HepG2 (cell line): Measurements from ENCODE around the gene PLCG2. TPM values are rescaled to one million over a fixed set of nuclear protein-coding genes. Genes with fewer than 3 reads are reported as not detected.

Experiments
- ATAC-seq: fragments of 200-7000 bp; cut with Tn5 transposase; 3 replicates; pipeline ENCODE4 v1.9.1; 2020; ENCODE audit warnings: mild to moderate bottlenecking, moderate library complexity
- BruUV-seq: library from RNA; stranded (reverse); fragments of 400-500 nt; replicated peaks from 2 replicates; lab custom pipeline; 2021; lab: Mats Ljungman, UMichigan
- CTCF ChIA-PET: fragments of 300-600 bp; formaldehyde crosslinking; extraction: SDS; loops from one replicate; lab custom pipeline; 2021; ENCODE audit warnings: low total read pairs, inconsistent platforms, low intra/inter-chr PET ratio; lab: Yijun Ruan, JAX
- POLR2A ChIA-PET: fragments of 350-600 bp; sonication (Branson Sonifier 250); formaldehyde crosslinking; loops from one replicate; lab custom pipeline; 2020; ENCODE audit warnings: antibody characterized with exemption, inconsistent platforms; lab: Yijun Ruan, JAX
- DNase-seq: peaks from one replicate; pipeline ENCODE4 v3.0.0-alpha.2; 2015; ENCODE audit warnings: low spot score
- FAIRE-seq: peaks from 3 replicates; lab custom pipeline; 2011; peaks lifted over from hg19 to GRCh38; lab: Jason Lieb, UNC
- H2AFZ ChIP-seq: one replicate; pipeline ENCODE4 v1.6.1; 2011; ENCODE audit warnings: low read length, inconsistent platforms
- H3K27ac ChIP-seq: fragments of 300-600 bp; 3 replicates; pipeline ENCODE4 v1.8.0; 2011; ENCODE audit warnings: mixed run types, mild to moderate bottlenecking, mixed read lengths, low read length, inconsistent platforms; ENCODE audit not compliant: insufficient read depth; ENCODE audit errors: extremely low read length
- H3K27me3 ChIP-seq, 2 experiments: fragments of 200-600 bp in 1 of 2; 2 replicates in 1 of 2; 3 replicates in 1 of 2; pipeline versions ENCODE4 v1.6.0 to v1.8.0; 2011; ENCODE audit warnings: low read length in 2 of 2, mild to moderate bottlenecking in 2 of 2, moderate library complexity in 2 of 2, inconsistent platforms in 1 of 2; ENCODE audit not compliant: insufficient read depth in 2 of 2, control insufficient read depth in 1 of 2
- H3K36me3 ChIP-seq, 2 experiments: fragments of 200-600 bp in 1 of 2; replicated peaks in 1 of 2; 2 replicates in 1 of 2; 3 replicates in 1 of 2; pipeline versions ENCODE4 v1.5.1 to v1.8.0; 2011; ENCODE audit warnings: low read length in 2 of 2, inconsistent platforms in 1 of 2; ENCODE audit not compliant: insufficient read depth in 2 of 2, control insufficient read depth in 1 of 2
- H3K4me1 ChIP-seq: 2 replicates; pipeline ENCODE4 v1.5.1; 2012; ENCODE audit warnings: low read length, inconsistent platforms; ENCODE audit not compliant: insufficient read depth
- H3K4me2 ChIP-seq: 2 replicates; pipeline ENCODE4 v1.6.0; 2011; ENCODE audit warnings: low read depth, low read length, inconsistent platforms
- H3K4me3 ChIP-seq, 3 experiments: fragments of 200-600 bp in 1 of 3; sonication (generic), shearing (Covaris generic) in 1 of 3; replicated peaks in 1 of 3; 2 replicates each; pipeline ENCODE4 v1.5.1; 2011 to 2016; ENCODE audit warnings: low read length in 3 of 3, inconsistent platforms in 2 of 3, low read depth in 2 of 3, mild to moderate bottlenecking in 2 of 3, control low read depth in 1 of 3, mixed read lengths in 1 of 3; ENCODE audit not compliant: insufficient read depth in 1 of 3
- H3K79me2 ChIP-seq: one replicate; pipeline ENCODE4 v1.6.1; 2011; ENCODE audit warnings: low read length, inconsistent platforms; ENCODE audit not compliant: insufficient read depth
- H3K9ac ChIP-seq: 2 replicates; pipeline ENCODE4 v1.6.0; 2011; ENCODE audit warnings: mild to moderate bottlenecking, low read depth, low read length, inconsistent platforms; ENCODE audit not compliant: insufficient read depth
- H3K9me3 ChIP-seq: 2 replicates; pipeline ENCODE4 v1.5.1; 2012; ENCODE audit warnings: mild to moderate bottlenecking, low read length
- H4K20me1 ChIP-seq: 2 replicates; pipeline ENCODE4 v1.6.0; 2011; ENCODE audit warnings: inconsistent platforms, mild to moderate bottlenecking, low read length, moderate library complexity; ENCODE audit not compliant: insufficient read depth
- BRD4 ChIP-seq: sonication (generic); formaldehyde crosslinking; IDR thresholded peaks from 2 replicates; pipeline ENCODE4 v1.4.0; 2020; ENCODE audit warnings: missing genetic modification reagents
- CEBPB ChIP-seq: IDR thresholded peaks from 2 replicates; pipeline ENCODE4 v1.6.1; 2011; ENCODE audit warnings: low read depth, low read length, improper control_type of control experiment, borderline replicate concordance
- DZIP1 ChIP-seq: sonication (generic); formaldehyde crosslinking; IDR thresholded peaks from 2 replicates; pipeline ENCODE4 v1.5.0; 2020; ENCODE audit warnings: mild to moderate bottlenecking, missing genetic modification reagents
- GABPB1 ChIP-seq: IDR thresholded peaks from 2 replicates; pipeline ENCODE4 v1.6.1; 2016; ENCODE audit warnings: mild to moderate bottlenecking, missing genetic modification reagents, moderate library complexity, missing compliant biosample characterization
- GPN1 ChIP-seq: sonication (generic); formaldehyde crosslinking; IDR thresholded peaks from 2 replicates; pipeline ENCODE4 v1.5.1; 2020; ENCODE audit warnings: missing genetic modification reagents, borderline replicate concordance
- HNF1A ChIP-seq, 2 experiments: sonication (generic) in 1 of 2; formaldehyde crosslinking in 1 of 2; IDR thresholded peaks; 2 replicates each; pipeline versions ENCODE4 v1.4.0 to v1.6.1; 2016 to 2020; ENCODE audit warnings: borderline replicate concordance in 1 of 2, low read depth in 1 of 2, mild to moderate bottlenecking in 1 of 2, missing genetic modification reagents in 1 of 2
- IRX3 ChIP-seq: sonication (generic); formaldehyde crosslinking; IDR thresholded peaks from 2 replicates; pipeline ENCODE4 v1.8.1; 2023; ENCODE audit warnings: mild to moderate bottlenecking, low read depth, missing genetic modification reagents, borderline replicate concordance
- MEIS1 ChIP-seq: sonication (generic); formaldehyde crosslinking; IDR thresholded peaks from 2 replicates; pipeline ENCODE4 v1.9.0; 2021; ENCODE audit warnings: mild to moderate bottlenecking, missing genetic modification reagents, moderate library complexity, borderline replicate concordance
- NR1H2 ChIP-seq: sonication (generic); formaldehyde crosslinking; IDR thresholded peaks from 2 replicates; pipeline ENCODE4 v1.8.1; 2022; ENCODE audit warnings: low read depth, missing genetic modification reagents, borderline replicate concordance
- SMAD1 ChIP-seq: sonication (generic); formaldehyde crosslinking; IDR thresholded peaks from 2 replicates; pipeline ENCODE4 v1.4.0; 2020; ENCODE audit warnings: missing genetic modification reagents, low read depth, mild to moderate bottlenecking, borderline replicate concordance
- ZNF232 ChIP-seq: sonication (generic); formaldehyde crosslinking; IDR thresholded peaks from 2 replicates; pipeline ENCODE4 v1.4.0; 2020; ENCODE audit warnings: missing genetic modification reagents, borderline replicate concordance
- ZNF563 ChIP-seq: sonication (generic); formaldehyde crosslinking; IDR thresholded peaks from 2 replicates; pipeline ENCODE4 v1.8.0; 2022; ENCODE audit warnings: mild to moderate bottlenecking, moderate library complexity, missing genetic modification reagents
- ZNF703 ChIP-seq: sonication (generic); formaldehyde crosslinking; IDR thresholded peaks from 2 replicates; pipeline ENCODE4 v1.5.1; 2020; ENCODE audit warnings: missing genetic modification reagents, mild to moderate bottlenecking, moderate library complexity, borderline replicate concordance
- ZNF784 ChIP-seq: sonication (generic); formaldehyde crosslinking; IDR thresholded peaks from 2 replicates; pipeline ENCODE4 v1.5.1; 2020; ENCODE audit warnings: missing genetic modification reagents, mild to moderate bottlenecking, borderline replicate concordance
- ZSCAN29 ChIP-seq: sonication (generic); formaldehyde crosslinking; conservative IDR thresholded peaks from 2 replicates; pipeline ENCODE4 v1.4.0; 2020; ENCODE audit warnings: mild to moderate bottlenecking, missing genetic modification reagents
- WGBS: methylation state at CpG from one replicate; pipeline ENCODE4 v1.1.6; 2017; ENCODE audit warnings: low lambda C conversion rate; 5-methylcytosine and 5-hydroxymethylcytosine counted together
- in situ Hi-C: cut with HindIII; loops from 2 replicates; pipeline ENCODE4 v1.10.0; 2017; ENCODE audit warnings: low pct_unique_long_range_greater_than_20kb; ENCODE audit not compliant: extremely low pct_ligation_motif_present
- intact Hi-C: fragments of 100-400 bp; cut with micrococcal nuclease; formaldehyde crosslinking; loops from one replicate; pipeline ENCODE4 v1.10.0; 2022; ENCODE audit not compliant: unreplicated experiment
- polyA plus RNA-seq, 8 experiments: library from polyadenylated mRNA; depleted of rRNA in 3 of 8; stranded (reverse) in 7 of 8; unstranded in 1 of 8; fragments of >200 nt; fragmentation: Illumina TruSeq in 4 of 8; extraction: Trizol in 4 of 8; gene quantifications; 2 replicates each; pipeline versions ENCODE4 v1.2.1 to v1.2.3, GENCODE V29; 2011 to 2016; ENCODE audit warnings: low read depth in 4 of 8, missing spikeins in 1 of 8, mixed read lengths in 1 of 8; ENCODE audit not compliant: insufficient read depth in 1 of 8
- total RNA-seq, 5 experiments: library from RNA; depleted of rRNA; stranded (reverse); fragments of >200 nt; fragmentation: Illumina TruSeq; extraction: Trizol; gene quantifications; 2 replicates each; pipeline ENCODE4 v1.2.3, GENCODE V29; 2016; ENCODE audit warnings: low read depth in 1 of 5

The PLCG2 gene
- total and polyA plus RNA-seq, 2 of the 13 experiments (the other 11 are each of a cell fraction or from before 2014, with no cell fraction given): 0.13 to 0.18 TPM

GRCh38 chr16:81817789-81818567 lies 38.9 kb downstream of the PLCG2 start (continued):
- TF ChIP-seq GABPB1 (CRISPR knock-in tag) (no peak), DZIP1 (CRISPR knock-in tag) (no peak), MEIS1 (CRISPR knock-in tag) (no peak), CEBPB (no peak), SMAD1 (CRISPR knock-in tag) (no peak), ZNF784 (CRISPR knock-in tag) (no peak), GPN1 (no peak), IRX3 (CRISPR knock-in tag) (no peak)

GRCh38 chr16:81818568-81818896 lies 39.4 kb downstream of the PLCG2 start:
- CTCF ChIA-PET: no interaction called here
- BruUV-seq: no TSS peak
- TF ChIP-seq ZNF703 (CRISPR knock-in tag): no peak
- TF ChIP-seq NR1H2 (CRISPR knock-in tag): no peak
- TF ChIP-seq ZSCAN29 (CRISPR knock-in tag): no peak
- no peak for TF ChIP-seq ZNF563
- no peak for TF ChIP-seq HNF1A (IDR thresholded peaks at IDR 0.05; ENCODE audit: low read depth)
- TF ChIP-seq HNF1A (CRISPR knock-in tag; IDR thresholded peaks at IDR 0.05; ENCODE audit: borderline replicate concordance): no peak
- no peak for TF ChIP-seq BRD4
- TF ChIP-seq ZNF232 (CRISPR knock-in tag): no peak

More at GRCh38 chr16:81818568-81818896, 39.4 kb downstream of the PLCG2 start:
- WGBS: 0% methylated on average over 1 of the region's 1 CpG
- Histone ChIP-seq H3K9me3 (no peaks in the 10 kb centered on the region), H3K4me2 (no peak overlapping the region), H3K4me1 (no peaks in the 10 kb centered on the region), H3K79me2 (no peaks in the 10 kb centered on the region), H3K27ac (no peak overlapping the region), H2AFZ (no peak overlapping the region), H3K36me3 (no peaks in the 10 kb centered on the region), H4K20me1 (no peaks in the 10 kb centered on the region), H3K4me3 (no peak overlapping the region), H3K27me3 (peaks cover 0 to 26% of the 10 kb centered on the region in 2 experiments; a peak in 1 of 5 replicates), H3K9ac (no peak overlapping the region)
- intact Hi-C loops (no loop called here), in situ Hi-C loops (no loop called here)
- DNase-seq: no peak
- ATAC-seq: no peak
- FAIRE-seq: no peak
- POLR2A ChIA-PET: no interaction called here
